Keratinocyte (primary cell): Measurements from ENCODE around the gene ATP6V0D1.

ENCODE experiments used
- CTCF ChIP-seq, 3 experiments: IDR thresholded peaks in 1 of 3; conservative IDR thresholded peaks in 1 of 3; optimal IDR thresholded peaks in 1 of 3; 2 replicates in 2 of 3; 3 replicates in 1 of 3; pipeline versions ENCODE3 to v1.5.1; 2011; ENCODE audit warnings: low read length in 3 of 3, mild to moderate bottlenecking in 3 of 3, moderate library complexity in 2 of 3, control low read depth in 1 of 3, inconsistent platforms in 1 of 3; ENCODE audit not compliant: insufficient read depth in 2 of 3; ENCODE audit errors: extremely low read depth in 1 of 3
- EZH2 ChIP-seq: IDR thresholded peaks from one replicate; pipeline ENCODE4 v1.6.1; 2012; ENCODE audit warnings: inconsistent platforms, mild to moderate bottlenecking, low read length, moderate library complexity

DNA sequence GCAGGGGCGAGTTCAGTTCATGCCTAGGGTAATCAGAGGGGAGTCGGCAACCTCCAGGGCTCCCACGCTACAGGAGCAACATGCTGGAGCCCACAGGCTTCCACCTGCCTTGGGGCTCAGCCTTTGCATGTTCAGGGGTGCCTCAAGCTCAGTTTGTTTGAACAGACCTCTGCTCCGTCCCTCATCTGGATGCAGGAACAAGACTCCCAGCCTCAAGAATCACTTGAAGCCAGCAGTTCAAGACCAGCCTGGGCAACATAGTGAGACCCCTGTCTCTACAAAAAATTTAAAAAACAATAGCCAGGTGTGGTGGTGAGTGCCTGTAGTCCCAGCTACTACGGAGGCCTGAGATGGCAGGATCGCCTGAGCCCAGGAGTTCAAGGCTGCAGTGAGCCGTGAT, 54.9 kb downstream of the ATP6V0D1 start:
- TF ChIP-seq CTCF (optimal IDR thresholded peaks at IDR 0.05 in 1 of 3, IDR thresholded peaks at IDR 0.05 in 1 of 3, conservative IDR thresholded peaks at IDR 0.05 in 1 of 3; ENCODE audit: extremely low read depth in 1 of 3, insufficient read depth in 2 of 3, low read length in 3 of 3) (no peak), EZH2 (no peak)
